Astrocyte of the cerebellum (primary cell): ENCODE data around the gene SLC9C1.

Experiments used
- DNase-seq: peaks from one replicate; pipeline ENCODE4 v3.0.0-alpha.2; 2011; ENCODE audit warnings: low read depth
- H3K4me3 ChIP-seq: 2 replicates; pipeline ENCODE4 v1.5.1; 2011; ENCODE audit warnings: mild to moderate bottlenecking, low read depth, low read length, moderate library complexity
- in situ Hi-C: cut with HindIII; loops from 2 replicates; pipeline ENCODE4 v1.10.0; 2017; ENCODE audit warnings: low sequenced_read_pairs
- TF ChIP-seq, protein P1 (sequence below): IDR thresholded peaks from 2 replicates; pipeline ENCODE4 v1.5.1; 2012; ENCODE audit warnings: low read length, low read depth, moderate library complexity, mild to moderate bottlenecking; ENCODE audit errors: missing control alignments

The SLC9C1 gene

DNA sequence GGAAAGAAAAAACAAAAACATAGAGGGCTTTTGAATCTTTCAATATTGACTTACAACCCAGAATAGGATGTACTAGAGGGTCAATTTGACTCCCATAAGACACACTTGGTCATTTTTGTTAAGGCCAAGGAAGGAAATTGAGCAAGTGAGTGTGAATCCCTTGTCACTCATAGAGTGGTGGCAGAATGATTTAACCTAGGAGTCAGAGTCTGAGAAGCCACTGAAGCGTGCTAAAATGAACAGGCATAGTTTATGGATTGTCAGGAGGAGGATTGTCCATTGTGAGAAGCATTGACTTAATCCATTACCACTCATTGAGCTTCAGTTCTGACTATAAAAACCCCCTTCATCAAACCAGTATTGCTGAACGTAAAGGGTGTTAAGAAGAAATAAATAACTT is 152.7 kb downstream of the SLC9C1 start:
- H3K4me3 ChIP-seq = no peak overlapping the region
- in situ Hi-C loops = no loop called here
- TF ChIP-seq, protein P1, sequence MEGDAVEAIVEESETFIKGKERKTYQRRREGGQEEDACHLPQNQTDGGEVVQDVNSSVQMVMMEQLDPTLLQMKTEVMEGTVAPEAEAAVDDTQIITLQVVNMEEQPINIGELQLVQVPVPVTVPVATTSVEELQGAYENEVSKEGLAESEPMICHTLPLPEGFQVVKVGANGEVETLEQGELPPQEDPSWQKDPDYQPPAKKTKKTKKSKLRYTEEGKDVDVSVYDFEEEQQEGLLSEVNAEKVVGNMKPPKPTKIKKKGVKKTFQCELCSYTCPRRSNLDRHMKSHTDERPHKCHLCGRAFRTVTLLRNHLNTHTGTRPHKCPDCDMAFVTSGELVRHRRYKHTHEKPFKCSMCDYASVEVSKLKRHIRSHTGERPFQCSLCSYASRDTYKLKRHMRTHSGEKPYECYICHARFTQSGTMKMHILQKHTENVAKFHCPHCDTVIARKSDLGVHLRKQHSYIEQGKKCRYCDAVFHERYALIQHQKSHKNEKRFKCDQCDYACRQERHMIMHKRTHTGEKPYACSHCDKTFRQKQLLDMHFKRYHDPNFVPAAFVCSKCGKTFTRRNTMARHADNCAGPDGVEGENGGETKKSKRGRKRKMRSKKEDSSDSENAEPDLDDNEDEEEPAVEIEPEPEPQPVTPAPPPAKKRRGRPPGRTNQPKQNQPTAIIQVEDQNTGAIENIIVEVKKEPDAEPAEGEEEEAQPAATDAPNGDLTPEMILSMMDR = no peak
- no peak for DNase-seq

DNA sequence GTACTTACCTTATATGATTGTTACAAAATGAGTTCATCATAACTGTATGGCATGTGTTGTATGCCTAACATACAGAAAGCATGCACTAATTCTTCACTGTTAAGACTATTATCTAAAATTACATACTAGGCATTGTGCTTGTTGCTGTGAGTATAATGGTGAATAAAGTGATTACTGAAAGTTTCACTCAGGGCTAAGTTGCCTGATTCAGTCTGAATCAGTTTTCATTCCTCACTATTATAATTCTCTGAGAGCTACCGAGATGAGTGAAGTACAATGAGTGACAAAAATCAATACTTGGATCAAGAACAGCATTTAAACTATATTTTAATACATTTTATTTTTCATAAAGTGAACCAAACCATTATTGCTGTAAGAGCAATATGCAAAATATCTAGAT is 153.4 kb downstream of the SLC9C1 start:
- TF ChIP-seq, protein P1 = no peak
- in situ Hi-C loops = no loop called here
- H3K4me3 ChIP-seq = no peak overlapping the region
- DNase-seq = no peak

DNA sequence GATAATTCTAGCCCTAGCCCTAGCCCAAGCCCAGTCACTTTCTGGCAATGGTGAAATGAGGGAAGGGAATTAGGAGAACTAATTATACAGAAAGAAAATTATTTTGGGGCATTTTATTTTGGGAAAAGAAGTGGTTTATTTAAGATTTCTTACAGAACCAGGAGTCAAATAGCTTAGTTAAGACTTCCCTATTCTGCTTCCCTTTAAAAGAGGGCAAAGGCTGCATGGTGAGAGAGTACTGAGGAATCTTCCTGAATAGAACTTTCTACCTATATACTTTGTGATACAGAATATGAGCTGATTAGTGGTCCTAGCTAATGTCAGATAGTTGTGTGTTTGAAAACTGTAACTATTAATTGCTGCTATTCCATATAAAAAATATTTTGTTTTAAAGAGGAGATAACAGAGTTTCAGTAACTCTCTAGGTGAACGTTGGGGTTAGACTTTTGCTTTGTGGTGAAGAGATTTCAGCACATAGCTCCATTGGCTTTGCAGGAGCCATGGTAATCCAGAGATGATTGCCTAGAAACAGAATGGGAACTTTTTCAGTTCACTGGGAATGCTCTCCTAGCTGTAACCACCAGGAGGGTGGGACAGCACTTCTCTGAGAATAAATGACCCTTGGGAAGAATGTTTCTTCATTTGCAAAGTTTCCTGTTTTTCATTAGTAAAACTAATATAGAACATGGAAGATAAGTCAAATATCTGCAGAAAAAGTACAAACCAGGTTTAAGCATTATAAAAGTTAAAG is 155.6 kb downstream of the SLC9C1 start:
- no peak for DNase-seq
- TF ChIP-seq, protein P1 = no peak
- H3K4me3 ChIP-seq = no peak overlapping the region
- in situ Hi-C loops = no loop called here

DNA sequence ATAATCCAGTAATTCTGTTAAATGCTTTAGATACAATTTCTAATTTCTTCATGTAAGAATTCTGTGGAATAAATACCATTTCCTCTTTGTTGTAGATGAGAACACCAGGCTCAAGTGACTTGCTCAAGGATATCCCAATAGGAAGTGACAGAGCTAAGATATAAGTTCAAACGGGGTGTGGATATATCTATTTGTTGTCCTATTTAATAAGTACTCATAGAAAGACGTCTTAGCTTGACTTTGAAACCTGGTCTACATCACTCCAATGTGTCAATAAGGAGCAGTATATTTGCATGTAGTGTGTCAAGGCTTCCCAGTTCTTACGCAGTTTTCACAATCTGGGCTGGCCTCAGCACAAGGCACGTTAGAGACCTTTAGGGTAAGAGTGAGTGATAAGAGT is 156.2 kb downstream of the SLC9C1 start:
- in situ Hi-C loops = no loop called here
- H3K4me3 ChIP-seq = no peak overlapping the region
- DNase-seq = no peak

DNA sequence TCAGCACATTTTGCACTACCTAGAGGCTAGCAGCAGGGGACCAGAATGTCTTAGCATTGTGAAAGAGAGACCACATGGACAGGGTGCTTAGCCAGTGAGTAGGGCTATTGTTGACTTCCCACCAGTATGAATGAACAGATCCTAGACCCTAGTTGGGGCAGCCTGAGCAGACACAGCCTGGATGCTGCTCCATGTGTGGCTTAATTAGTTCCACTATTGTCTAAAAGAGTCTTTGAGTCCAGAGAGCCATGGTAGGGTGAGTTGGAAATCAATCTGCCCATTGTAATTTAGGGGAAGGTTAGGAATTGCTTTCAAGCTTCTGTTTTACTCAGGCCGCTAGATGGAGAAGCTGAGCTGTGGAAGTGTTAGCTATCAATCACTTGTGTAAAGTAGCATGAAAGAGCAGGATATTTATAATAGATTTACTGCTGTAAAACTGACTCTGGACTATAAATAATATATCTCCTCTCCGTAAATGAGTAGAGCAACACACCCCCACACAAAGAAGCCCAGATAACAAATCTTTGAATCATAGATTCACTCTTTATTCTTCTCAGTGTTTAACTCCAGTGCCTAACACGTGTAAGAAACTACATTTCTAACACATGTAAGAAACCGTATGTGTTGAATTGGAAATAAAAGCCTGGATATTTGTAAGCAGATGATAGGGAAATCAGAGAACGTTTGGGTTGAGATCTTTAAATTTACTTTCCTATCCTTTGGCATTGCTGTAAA is 156.9 kb downstream of the SLC9C1 start:
- in situ Hi-C loops = no loop called here
- peak; percentile 8 for DNase-seq
- H3K4me3 ChIP-seq = no peak overlapping the region
- TF ChIP-seq, protein P1 = peak; percentile 65

More for the DNA sequence above, 156.2 kb downstream of the SLC9C1 start:
- TF ChIP-seq, protein P1 = no peak

DNA sequence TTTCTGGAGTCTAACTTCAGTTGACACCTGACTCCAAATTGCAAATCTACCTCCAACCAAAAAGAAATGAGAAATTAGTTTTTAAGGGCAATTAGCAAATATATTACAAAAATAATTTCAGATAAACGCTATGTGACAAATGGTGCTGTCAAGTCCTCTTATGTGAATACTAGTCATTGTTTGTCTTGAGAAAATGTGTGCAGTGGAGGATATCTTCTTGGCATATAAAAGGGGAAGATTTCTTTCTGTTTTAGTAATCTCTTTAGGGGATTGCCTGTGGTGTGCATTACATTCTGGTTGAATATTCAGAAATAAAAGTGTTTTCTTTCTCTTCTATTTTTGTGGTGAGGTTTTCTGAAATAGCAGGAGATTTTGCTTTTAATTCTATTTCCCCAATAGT is 158.0 kb downstream of the SLC9C1 start:
- TF ChIP-seq, protein P1 = no peak
- no peak overlapping the region for H3K4me3 ChIP-seq
- no peak for DNase-seq
- in situ Hi-C loops = no loop called here
